ENCODE measurements around the gene BCDIN3D. TPM values are rescaled to one million over a fixed set of nuclear protein-coding genes. Genes with fewer than 3 reads are reported as not detected.

Gene BCDIN3D
- total RNA-seq, 4 donors from 2014 or later = 3.7 to 5.9 (median 4.5) TPM

DNA sequence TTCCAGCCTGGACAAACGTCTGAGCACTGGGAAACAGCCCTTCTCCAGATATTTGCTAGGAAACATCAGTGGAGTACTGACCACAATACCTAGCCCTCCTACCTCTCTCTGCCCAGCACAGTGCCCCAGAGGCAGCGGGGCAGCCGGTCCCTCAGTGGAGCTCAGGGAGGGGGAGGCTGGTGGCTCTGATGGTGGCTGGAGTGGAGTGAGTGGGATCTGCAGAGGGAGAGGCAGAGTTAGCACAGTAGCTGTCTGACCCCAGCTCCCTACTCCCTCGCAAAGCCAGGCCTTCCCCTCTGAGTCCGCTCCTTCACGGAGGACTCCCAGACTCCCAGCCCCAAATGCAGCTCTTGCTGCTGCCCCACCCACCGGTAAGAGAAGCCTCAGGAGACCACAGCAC, 44.7 kb downstream of the BCDIN3D start:
- H3K27me3 ChIP-seq = no peaks in the 10 kb centered on the region
- TF ChIP-seq POLR2A (IDR thresholded peaks at IDR 0.05) = no peak
- TF ChIP-seq, protein P1, sequence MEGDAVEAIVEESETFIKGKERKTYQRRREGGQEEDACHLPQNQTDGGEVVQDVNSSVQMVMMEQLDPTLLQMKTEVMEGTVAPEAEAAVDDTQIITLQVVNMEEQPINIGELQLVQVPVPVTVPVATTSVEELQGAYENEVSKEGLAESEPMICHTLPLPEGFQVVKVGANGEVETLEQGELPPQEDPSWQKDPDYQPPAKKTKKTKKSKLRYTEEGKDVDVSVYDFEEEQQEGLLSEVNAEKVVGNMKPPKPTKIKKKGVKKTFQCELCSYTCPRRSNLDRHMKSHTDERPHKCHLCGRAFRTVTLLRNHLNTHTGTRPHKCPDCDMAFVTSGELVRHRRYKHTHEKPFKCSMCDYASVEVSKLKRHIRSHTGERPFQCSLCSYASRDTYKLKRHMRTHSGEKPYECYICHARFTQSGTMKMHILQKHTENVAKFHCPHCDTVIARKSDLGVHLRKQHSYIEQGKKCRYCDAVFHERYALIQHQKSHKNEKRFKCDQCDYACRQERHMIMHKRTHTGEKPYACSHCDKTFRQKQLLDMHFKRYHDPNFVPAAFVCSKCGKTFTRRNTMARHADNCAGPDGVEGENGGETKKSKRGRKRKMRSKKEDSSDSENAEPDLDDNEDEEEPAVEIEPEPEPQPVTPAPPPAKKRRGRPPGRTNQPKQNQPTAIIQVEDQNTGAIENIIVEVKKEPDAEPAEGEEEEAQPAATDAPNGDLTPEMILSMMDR (IDR thresholded peaks at IDR 0.05) = no peak
- peaks cover 62% of the 10 kb centered on the region for H3K36me3 ChIP-seq
- H3K4me1 ChIP-seq = peaks cover 4% of the 10 kb centered on the region
- H3K9me3 ChIP-seq = no peaks in the 10 kb centered on the region
- no peak overlapping the region for H3K27ac ChIP-seq
- 88% methylated on average over 7 of the region's 7 CpGs for WGBS
- no peak overlapping the region for H3K4me3 ChIP-seq
- DNase-seq (ENCODE audit: low spot score in 2 of 2) = no peak

DNA sequence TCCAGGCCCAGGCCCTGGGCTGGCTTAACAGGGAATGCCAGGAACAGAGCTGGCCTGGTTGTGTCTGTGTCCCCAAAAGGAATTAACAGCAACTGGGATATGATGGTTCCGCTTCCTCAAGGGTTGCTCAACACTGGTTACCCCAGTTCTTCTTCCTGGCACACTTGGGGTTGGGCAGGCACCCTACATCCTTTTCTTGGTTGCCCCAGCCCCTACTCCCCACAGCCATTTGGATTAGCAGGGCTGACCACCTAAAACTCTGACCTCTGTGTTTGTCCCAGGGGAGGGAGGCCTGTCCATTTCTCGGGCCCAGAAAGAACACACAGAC, 45.5 kb downstream of the BCDIN3D start:
- Histone ChIP-seq H3K27ac (no peak overlapping the region), H3K36me3 (peaks cover 54% of the 10 kb centered on the region), H3K27me3 (no peaks in the 10 kb centered on the region), H3K4me1 (peaks cover 4% of the 10 kb centered on the region), H3K9me3 (no peaks in the 10 kb centered on the region), H3K4me3 (no peak overlapping the region)
- no peak for TF ChIP-seq EP300 (IDR thresholded peaks at IDR 0.05)
- no peak for TF ChIP-seq POLR2A (IDR thresholded peaks at IDR 0.05)
- TF ChIP-seq, protein P1 (IDR thresholded peaks at IDR 0.05) = no peak
- TF ChIP-seq POLR2AphosphoS5 (IDR thresholded peaks at IDR 0.05) = no peak
- WGBS = 75% methylated on average over 2 of the region's 2 CpGs
- DNase-seq (ENCODE audit: low spot score in 2 of 2) = no peak

DNA sequence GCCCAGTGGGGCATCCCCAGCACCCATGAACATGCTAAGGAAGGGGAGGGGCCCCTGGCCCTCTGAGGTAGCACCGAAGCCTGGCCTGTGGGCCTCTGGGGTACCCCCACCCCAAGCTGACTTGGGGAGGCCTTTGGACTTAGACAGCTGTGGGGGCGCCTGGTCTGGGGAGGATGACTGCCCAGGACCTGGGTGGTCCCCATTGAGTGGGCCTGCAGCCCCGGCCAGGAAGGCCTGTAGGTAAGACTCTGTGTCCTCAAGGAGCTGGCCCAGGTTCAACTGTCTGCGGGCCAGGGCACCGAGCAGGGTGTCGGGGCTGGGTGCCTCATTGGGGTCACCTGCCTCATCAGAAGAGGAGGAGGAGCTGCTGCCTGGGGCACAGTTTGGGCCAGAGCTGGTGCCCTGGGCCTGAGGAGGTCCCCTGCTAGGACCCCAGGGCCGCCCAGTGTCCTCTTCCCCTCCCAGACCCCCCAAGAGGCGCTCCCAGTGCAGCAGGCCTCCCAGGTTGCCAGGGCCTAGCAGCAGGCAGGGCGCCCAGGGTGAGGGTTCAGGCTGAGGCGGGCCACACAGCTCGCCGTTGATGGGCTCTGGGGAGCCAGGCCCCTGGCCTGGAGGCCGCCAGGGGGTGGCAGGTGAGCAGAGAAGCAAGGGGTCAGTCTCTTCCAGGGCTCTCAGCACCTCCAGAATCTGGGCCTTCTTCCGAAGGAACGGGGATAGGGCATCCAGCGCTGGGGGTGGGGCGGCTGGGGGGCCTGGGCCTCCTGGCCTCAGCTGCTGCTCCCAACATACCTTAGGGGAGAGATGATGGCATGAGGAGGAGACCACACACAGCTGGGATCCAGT, 46.1 kb downstream of the BCDIN3D start:
- H3K27me3 ChIP-seq = no peaks in the 10 kb centered on the region
- no CpG with 5 or more reads among the region's 17 CpGs for WGBS
- no peak for TF ChIP-seq POLR2AphosphoS5 (IDR thresholded peaks at IDR 0.05)
- TF ChIP-seq EP300 (IDR thresholded peaks at IDR 0.05) = no peak
- TF ChIP-seq, protein P1 (IDR thresholded peaks at IDR 0.05) = no peak
- TF ChIP-seq POLR2A (IDR thresholded peaks at IDR 0.05) = no peak
- H3K27ac ChIP-seq = no peak overlapping the region
- peaks cover 4% of the 10 kb centered on the region for H3K4me1 ChIP-seq
- H3K36me3 ChIP-seq = peaks cover 54% of the 10 kb centered on the region
- DNase-seq (ENCODE audit: low spot score in 2 of 2) = no peak
- no peaks in the 10 kb centered on the region for H3K9me3 ChIP-seq
- H3K4me3 ChIP-seq = no peak overlapping the region

DNA sequence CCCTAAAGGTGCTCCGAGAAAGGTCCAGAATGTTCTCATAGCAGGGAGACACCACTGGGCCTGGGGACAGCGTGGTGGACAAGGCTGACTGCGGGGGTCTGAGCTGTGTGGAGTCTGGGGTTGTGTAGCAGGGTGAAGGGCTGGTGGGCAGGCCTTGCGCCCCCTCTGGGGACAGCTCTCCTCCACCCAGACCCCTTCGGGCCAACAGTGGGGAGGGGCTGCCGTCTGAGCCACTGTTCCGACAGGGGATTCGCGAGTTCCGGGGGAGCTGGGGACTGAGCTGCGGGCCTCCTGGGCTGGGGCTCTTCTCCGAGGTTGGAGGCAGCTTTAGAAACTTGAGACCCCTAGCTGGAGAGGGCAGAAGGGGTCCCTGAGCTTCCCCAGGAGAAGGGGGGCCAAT, 46.8 kb downstream of the BCDIN3D start:
- Histone ChIP-seq H3K4me1 (no peaks in the 10 kb centered on the region), H3K4me3 (no peak overlapping the region), H3K27ac (no peak overlapping the region), H3K27me3 (no peaks in the 10 kb centered on the region), H3K36me3 (peaks cover 54% of the 10 kb centered on the region), H3K9me3 (no peaks in the 10 kb centered on the region)
- TF ChIP-seq POLR2AphosphoS5 (IDR thresholded peaks at IDR 0.05) (no peak), EP300 (IDR thresholded peaks at IDR 0.05) (no peak), POLR2A (IDR thresholded peaks at IDR 0.05) (no peak)
- TF ChIP-seq, protein P1 (IDR thresholded peaks at IDR 0.05) = no peak
- no peak for DNase-seq (ENCODE audit: low spot score in 2 of 2)
- WGBS = 95% methylated on average over 10 of the region's 12 CpGs

DNA sequence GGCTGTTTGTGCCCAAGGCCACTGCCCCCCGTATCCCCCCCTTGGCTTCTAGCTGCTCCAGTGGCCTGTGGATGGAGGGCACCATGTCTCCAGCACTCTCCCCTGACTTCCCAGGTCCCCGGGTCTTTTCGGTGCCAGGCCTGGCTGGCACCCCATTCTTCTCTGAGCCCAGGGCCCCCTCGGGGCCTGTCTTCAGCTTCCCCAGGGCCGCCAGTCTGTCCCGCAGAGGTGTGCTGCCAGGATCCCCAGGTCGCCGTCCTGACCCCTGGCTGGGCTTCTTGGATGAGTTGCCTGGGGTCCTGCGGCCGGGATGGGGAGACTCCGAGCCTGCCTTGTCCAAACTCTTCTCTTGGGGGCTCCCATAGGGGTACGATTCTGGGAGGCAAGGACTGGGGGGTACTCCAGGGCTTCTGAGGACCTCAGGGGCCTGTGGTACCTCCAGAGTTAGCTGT, 47.2 kb downstream of the BCDIN3D start:
- no peaks in the 10 kb centered on the region for H3K4me1 ChIP-seq
- peaks cover 53% of the 10 kb centered on the region for H3K36me3 ChIP-seq
- H3K9me3 ChIP-seq = no peaks in the 10 kb centered on the region
- no peak overlapping the region for H3K4me3 ChIP-seq
- WGBS = 97% methylated on average over 5 of the region's 12 CpGs
- DNase-seq (ENCODE audit: low spot score in 2 of 2) = no peak
- no peak overlapping the region for H3K27ac ChIP-seq
- TF ChIP-seq, protein P1 (IDR thresholded peaks at IDR 0.05) = no peak
- no peaks in the 10 kb centered on the region for H3K27me3 ChIP-seq

Measured in suprapubic skin (tissue), 4 donors.